ENCODE measurements around the gene PDYN. TPM values are rescaled to one million over a fixed set of nuclear protein-coding genes. Genes with fewer than 3 reads are reported as not detected.

The PDYN gene
- total RNA-seq, 4 donors from 2014 or later, result not detected

DNA sequence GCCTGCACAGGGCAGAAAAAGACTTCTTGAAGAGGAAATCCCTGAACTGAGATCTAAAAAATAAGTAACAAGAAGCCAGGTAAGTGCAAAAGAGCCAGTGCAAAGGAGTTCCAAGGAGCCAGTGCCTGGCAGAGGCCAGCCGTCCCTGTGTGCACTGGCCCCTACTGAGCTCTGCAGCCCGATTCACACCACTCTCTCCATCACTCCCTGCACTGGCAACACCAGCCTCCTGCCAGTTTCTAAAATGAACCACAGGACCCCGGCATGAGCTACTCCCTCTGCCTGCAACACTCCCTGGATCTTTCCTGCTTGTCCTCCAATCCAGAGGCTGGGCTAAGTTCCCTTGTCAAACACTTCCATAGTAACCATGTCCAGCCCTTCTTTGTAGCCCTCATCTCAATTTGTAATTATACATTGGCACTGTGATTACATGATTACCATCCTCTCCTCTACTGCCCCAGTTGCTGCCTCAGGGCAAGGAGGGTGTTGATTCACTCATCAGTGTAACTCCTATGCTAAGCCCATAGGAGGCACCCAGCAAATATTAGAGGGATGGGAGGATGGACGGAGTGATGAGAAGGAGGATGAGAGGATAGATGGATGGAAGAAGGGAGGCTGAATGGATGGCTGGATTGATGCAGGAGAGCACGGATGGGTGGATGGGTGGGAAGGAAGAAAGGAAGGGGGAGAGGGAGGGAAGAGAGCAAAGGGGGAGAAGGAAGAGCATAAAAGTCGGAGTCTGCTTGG lies 49.3 kb downstream of the PDYN start:
- intact Hi-C loops (cut with DNase I; ENCODE audit: low total_unique reads), result no loop called here
- H3K36me3 ChIP-seq, result no peaks in the 10 kb centered on the region
- H3K27ac ChIP-seq, result no peak overlapping the region
- in situ Hi-C loops (cut with MboI; ENCODE audit: low pct_ligation_motif_present in 1 of 4, low pct_unique_long_range_greater_than_20kb in 1 of 4, low sequenced_read_pairs in 3 of 4), result no loop called here
- no peak overlapping the region for H3K4me3 ChIP-seq
- WGBS, 2 donors (ENCODE audit: low coverage in 1 of 2), result 81 to 84% methylated on average over 4 to 6 of the region's 6 CpGs
- no peaks in the 10 kb centered on the region for H3K9me3 ChIP-seq
- TF ChIP-seq, protein P1, sequence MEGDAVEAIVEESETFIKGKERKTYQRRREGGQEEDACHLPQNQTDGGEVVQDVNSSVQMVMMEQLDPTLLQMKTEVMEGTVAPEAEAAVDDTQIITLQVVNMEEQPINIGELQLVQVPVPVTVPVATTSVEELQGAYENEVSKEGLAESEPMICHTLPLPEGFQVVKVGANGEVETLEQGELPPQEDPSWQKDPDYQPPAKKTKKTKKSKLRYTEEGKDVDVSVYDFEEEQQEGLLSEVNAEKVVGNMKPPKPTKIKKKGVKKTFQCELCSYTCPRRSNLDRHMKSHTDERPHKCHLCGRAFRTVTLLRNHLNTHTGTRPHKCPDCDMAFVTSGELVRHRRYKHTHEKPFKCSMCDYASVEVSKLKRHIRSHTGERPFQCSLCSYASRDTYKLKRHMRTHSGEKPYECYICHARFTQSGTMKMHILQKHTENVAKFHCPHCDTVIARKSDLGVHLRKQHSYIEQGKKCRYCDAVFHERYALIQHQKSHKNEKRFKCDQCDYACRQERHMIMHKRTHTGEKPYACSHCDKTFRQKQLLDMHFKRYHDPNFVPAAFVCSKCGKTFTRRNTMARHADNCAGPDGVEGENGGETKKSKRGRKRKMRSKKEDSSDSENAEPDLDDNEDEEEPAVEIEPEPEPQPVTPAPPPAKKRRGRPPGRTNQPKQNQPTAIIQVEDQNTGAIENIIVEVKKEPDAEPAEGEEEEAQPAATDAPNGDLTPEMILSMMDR (IDR thresholded peaks at IDR 0.05), result no peak
- TF ChIP-seq EP300 (IDR thresholded peaks at IDR 0.05; ENCODE audit: low read depth) (no peak), POLR2A (IDR thresholded peaks at IDR 0.05) (no peak), POLR2AphosphoS5 (IDR thresholded peaks at IDR 0.05) (no peak)
- H3K27me3 ChIP-seq, result peaks cover 12% of the 10 kb centered on the region
- peaks cover 0 to 34% (median 19%) of the 10 kb centered on the region in 4 donors for H3K4me1 ChIP-seq
- no peak for DNase-seq

DNA sequence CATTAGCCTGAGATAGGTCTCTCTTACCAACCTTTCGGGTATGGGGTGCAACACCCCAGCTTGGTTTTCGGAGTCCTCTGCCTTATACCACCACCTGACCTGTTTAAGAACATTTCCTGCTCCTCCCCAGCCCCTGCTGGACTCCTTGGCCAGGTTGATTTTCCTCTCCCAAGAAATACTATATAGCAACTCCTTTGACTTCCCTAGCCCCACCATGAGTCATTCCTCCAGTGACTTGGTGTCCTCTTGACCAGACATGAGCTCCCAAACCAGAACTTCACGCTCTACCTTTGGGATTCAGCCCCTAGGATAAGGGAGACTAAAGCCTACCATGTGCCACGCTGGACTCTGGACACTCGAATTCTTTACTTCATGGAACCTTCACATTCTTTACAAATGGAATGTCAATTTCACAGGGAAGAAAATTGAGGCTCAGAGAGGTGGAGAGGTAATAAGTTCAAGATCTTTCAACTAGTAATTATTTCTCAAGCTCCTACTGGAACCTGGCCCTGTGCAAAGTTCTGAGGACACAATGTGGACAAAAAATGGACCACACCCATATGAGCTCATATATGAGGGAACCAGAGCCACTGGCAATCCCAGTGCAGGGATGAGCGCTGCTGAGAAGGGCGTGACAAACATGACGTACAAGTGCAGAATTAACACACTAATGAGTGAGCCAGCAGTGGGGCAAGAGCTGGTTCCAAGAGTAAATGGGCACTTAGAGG lies 50.4 kb downstream of the PDYN start:
- Histone ChIP-seq H3K4me3 (no peak overlapping the region), H3K9me3 (no peaks in the 10 kb centered on the region), H3K27ac (no peak overlapping the region), H3K27me3 (peaks cover 12% of the 10 kb centered on the region), H3K36me3 (no peaks in the 10 kb centered on the region), H3K4me1 (peaks cover 0 to 33% (median 19%) of the 10 kb centered on the region in 4 donors)
- intact Hi-C loops (cut with DNase I; ENCODE audit: low total_unique reads) (no loop called here), in situ Hi-C loops (cut with MboI; ENCODE audit: low pct_ligation_motif_present in 1 of 4, low pct_unique_long_range_greater_than_20kb in 1 of 4, low sequenced_read_pairs in 3 of 4) (no loop called here)
- WGBS, 2 donors (ENCODE audit: low coverage in 1 of 2), result 72 to 79% methylated on average over 3 to 8 of the region's 8 CpGs
- DNase-seq, result peak; percentile 38
- TF ChIP-seq, protein P1 (IDR thresholded peaks at IDR 0.05), result no peak
- TF ChIP-seq EP300 (IDR thresholded peaks at IDR 0.05; ENCODE audit: low read depth) (no peak), POLR2A (IDR thresholded peaks at IDR 0.05) (no peak), POLR2AphosphoS5 (IDR thresholded peaks at IDR 0.05) (no peak)

DNA sequence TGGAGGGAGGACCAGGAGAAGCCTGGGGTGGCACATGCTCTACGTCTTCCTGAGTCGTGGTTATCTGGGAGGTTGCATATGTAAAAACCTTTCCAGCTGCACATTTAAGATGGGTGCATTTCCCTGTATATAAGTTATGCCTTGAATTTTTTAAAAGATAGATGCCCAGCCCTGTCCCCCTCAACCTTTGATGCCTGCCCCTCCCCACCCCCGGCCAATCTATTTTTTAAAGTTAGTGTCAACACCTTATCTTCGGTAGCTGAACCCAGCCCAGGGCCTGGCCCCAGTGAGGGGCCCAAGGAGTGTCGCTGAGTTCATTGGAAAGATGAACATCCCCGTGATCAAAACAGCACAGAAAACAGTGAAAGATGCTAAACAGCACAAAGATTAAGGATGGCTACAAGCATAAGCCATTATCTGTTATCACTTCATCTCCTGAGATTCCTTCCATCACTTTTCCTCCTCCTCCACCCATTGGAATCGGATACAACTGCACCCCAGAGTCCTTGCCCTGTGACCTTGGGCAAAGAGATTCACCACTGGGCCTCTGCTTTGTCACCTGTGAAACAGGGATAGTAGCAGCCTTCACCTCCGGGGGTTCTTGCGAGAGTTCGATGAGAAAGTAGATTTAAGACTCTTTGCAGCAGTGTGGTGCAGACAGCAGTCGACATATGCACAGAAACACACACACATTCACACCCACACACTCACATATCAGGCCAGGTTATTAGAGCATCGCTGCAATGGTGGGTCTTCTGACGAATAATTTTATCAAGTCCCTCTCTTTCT lies 51.2 kb downstream of the PDYN start:
- H3K27me3 ChIP-seq, result peaks cover 10% of the 10 kb centered on the region
- intact Hi-C loops (cut with DNase I; ENCODE audit: low total_unique reads) (no loop called here), in situ Hi-C loops (cut with MboI; ENCODE audit: low pct_ligation_motif_present in 1 of 4, low pct_unique_long_range_greater_than_20kb in 1 of 4, low sequenced_read_pairs in 3 of 4) (no loop called here)
- no peak for DNase-seq
- peaks cover 0 to 33% (median 19%) of the 10 kb centered on the region in 4 donors for H3K4me1 ChIP-seq
- H3K9me3 ChIP-seq, result no peaks in the 10 kb centered on the region
- no peaks in the 10 kb centered on the region for H3K36me3 ChIP-seq
- H3K27ac ChIP-seq, result no peak overlapping the region
- TF ChIP-seq EP300 (IDR thresholded peaks at IDR 0.05; ENCODE audit: low read depth) (no peak), POLR2AphosphoS5 (IDR thresholded peaks at IDR 0.05) (no peak), POLR2A (IDR thresholded peaks at IDR 0.05) (no peak)
- TF ChIP-seq, protein P1 (IDR thresholded peaks at IDR 0.05), result no peak
- no peak overlapping the region for H3K4me3 ChIP-seq
- WGBS, 2 donors (ENCODE audit: low coverage in 1 of 2), result 74 to 83% methylated on average over 6 to 13 of the region's 13 CpGs

DNA sequence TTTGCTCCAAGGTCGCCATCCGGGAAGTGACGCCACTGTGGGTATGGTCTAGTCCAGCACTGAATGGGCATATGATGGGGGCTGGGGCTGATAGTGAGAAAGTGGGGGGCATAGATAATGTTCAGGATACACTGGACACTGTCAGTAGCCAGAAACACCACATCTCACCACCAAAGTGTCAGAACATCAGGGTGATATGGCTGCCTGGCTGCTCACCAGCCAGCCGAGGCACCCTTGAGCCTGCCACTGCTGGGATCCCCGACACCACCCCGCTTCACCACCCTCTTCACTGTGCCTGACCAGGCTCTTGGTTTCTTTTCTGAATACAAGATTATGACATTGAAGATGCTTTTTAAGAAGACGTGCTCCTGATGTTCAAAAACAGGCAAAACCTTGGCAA lies 51.8 kb downstream of the PDYN start:
- Histone ChIP-seq H3K27ac (no peak overlapping the region), H3K4me1 (peaks cover 0 to 26% (median 15%) of the 10 kb centered on the region in 4 donors), H3K36me3 (no peaks in the 10 kb centered on the region), H3K27me3 (peaks cover 4% of the 10 kb centered on the region), H3K4me3 (no peak overlapping the region), H3K9me3 (no peaks in the 10 kb centered on the region)
- TF ChIP-seq POLR2A (IDR thresholded peaks at IDR 0.05) (no peak), EP300 (IDR thresholded peaks at IDR 0.05; ENCODE audit: low read depth) (no peak), POLR2AphosphoS5 (IDR thresholded peaks at IDR 0.05) (no peak)
- TF ChIP-seq, protein P1 (IDR thresholded peaks at IDR 0.05), result no peak
- intact Hi-C loops (cut with DNase I; ENCODE audit: low total_unique reads) (no loop called here), in situ Hi-C loops (cut with MboI; ENCODE audit: low pct_ligation_motif_present in 1 of 4, low pct_unique_long_range_greater_than_20kb in 1 of 4, low sequenced_read_pairs in 3 of 4) (no loop called here)
- WGBS, 2 donors (ENCODE audit: low coverage in 1 of 2), result 50 to 88% methylated on average over 1 to 7 of the region's 7 CpGs
- no peak for DNase-seq
